ENCODE measurements around the gene PPP4R4. TPM values are rescaled to one million over a fixed set of nuclear protein-coding genes. Genes with fewer than 3 reads are reported as not detected.

PPP4R4 gene
- total RNA-seq, 1 experiment from 2014 or later, result 5.5 TPM

- Histone ChIP-seq H3K9ac (ENCODE audit: low read length) (no peak overlapping the region), H3K4me2 (ENCODE audit: low read length) (no peak overlapping the region), H3K79me2 (ENCODE audit: insufficient read depth, low read length) (no peaks in the 10 kb centered on the region), H3K27me3 (ENCODE audit: insufficient read depth, low read length) (no peaks in the 10 kb centered on the region), H3K4me3 (replicated peaks in 1 of 2; ENCODE audit: low read depth in 1 of 2, low read length in 2 of 2) (no peak overlapping the region), H3K27ac (ENCODE audit: low read depth, low read length) (no peak overlapping the region), H4K20me1 (ENCODE audit: insufficient read depth) (no peaks in the 10 kb centered on the region), H3K36me3 (ENCODE audit: control insufficient read depth in 1 of 2, insufficient read depth in 2 of 2, low read length in 2 of 2) (no peaks in the 10 kb centered on the region), H3K9me2 (ENCODE audit: insufficient read depth) (no peaks in the 10 kb centered on the region), H3K4me1 (ENCODE audit: control insufficient read depth in 1 of 2, insufficient read depth in 2 of 2, low read length in 2 of 2) (peaks cover 3 to 26% of the 10 kb centered on the region in 2 experiments; a peak in 3 of 4 replicates), H2AFZ (ENCODE audit: low read depth, low read length, poor library complexity, severe bottlenecking) (no peak overlapping the region), H3K9me3 (ENCODE audit: control insufficient read depth in 1 of 2, insufficient read depth in 1 of 2, low read depth in 1 of 2, low read length in 2 of 2) (no peaks in the 10 kb centered on the region)
- ChIA-PET POLR2A (no interaction called here), CTCF (no interaction called here), RAD21 (ENCODE audit: low non-redundant PET in 1 of 2, low total read pairs in 2 of 2, uncharacterized antibody in 2 of 2, unreplicated experiment in 2 of 2) (no interaction called here)
- DNase-seq (ENCODE audit: low read depth, low spot score), result no peak
- TF ChIP-seq SIN3A (IDR thresholded peaks at IDR 0.05; ENCODE audit: low read depth) (no peak), POLR2AphosphoS5 (IDR thresholded peaks at IDR 0.05; ENCODE audit: low read depth, low read length) (no peak), EZH2 (IDR thresholded peaks at IDR 0.05) (no peak), FOSL1 (IDR thresholded peaks at IDR 0.05; ENCODE audit: low read depth) (no peak), POLR2A (IDR thresholded peaks at IDR 0.05; ENCODE audit: borderline replicate concordance, extremely low read depth, insufficient read depth, insufficient read length) (no peak), SRF (IDR thresholded peaks at IDR 0.05; ENCODE audit: low read depth) (no peak), REST (IDR thresholded peaks at IDR 0.05; ENCODE audit: low read depth) (no peak), ATF3 (IDR thresholded peaks at IDR 0.05) (no peak), ZFX (IDR thresholded peaks at IDR 0.05) (no peak), ELF1 (IDR thresholded peaks at IDR 0.05; ENCODE audit: borderline replicate concordance, low read depth) (no peak), ZBTB33 (IDR thresholded peaks at IDR 0.05; ENCODE audit: extremely low read depth, insufficient replicate concordance, low read length) (no peak), CBX3 (IDR thresholded peaks at IDR 0.05; ENCODE audit: low read depth) (no peak), YY1 (IDR thresholded peaks at IDR 0.05; ENCODE audit: extremely low read depth, insufficient replicate concordance, low read depth, low read length) (no peak)
- TF ChIP-seq, protein P1, sequence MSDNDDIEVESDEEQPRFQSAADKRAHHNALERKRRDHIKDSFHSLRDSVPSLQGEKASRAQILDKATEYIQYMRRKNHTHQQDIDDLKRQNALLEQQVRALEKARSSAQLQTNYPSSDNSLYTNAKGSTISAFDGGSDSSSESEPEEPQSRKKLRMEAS (IDR thresholded peaks at IDR 0.05), result no peak
- TF ChIP-seq, protein P2, sequence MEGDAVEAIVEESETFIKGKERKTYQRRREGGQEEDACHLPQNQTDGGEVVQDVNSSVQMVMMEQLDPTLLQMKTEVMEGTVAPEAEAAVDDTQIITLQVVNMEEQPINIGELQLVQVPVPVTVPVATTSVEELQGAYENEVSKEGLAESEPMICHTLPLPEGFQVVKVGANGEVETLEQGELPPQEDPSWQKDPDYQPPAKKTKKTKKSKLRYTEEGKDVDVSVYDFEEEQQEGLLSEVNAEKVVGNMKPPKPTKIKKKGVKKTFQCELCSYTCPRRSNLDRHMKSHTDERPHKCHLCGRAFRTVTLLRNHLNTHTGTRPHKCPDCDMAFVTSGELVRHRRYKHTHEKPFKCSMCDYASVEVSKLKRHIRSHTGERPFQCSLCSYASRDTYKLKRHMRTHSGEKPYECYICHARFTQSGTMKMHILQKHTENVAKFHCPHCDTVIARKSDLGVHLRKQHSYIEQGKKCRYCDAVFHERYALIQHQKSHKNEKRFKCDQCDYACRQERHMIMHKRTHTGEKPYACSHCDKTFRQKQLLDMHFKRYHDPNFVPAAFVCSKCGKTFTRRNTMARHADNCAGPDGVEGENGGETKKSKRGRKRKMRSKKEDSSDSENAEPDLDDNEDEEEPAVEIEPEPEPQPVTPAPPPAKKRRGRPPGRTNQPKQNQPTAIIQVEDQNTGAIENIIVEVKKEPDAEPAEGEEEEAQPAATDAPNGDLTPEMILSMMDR (IDR thresholded peaks at IDR 0.05 in 2 of 3, conservative IDR thresholded peaks at IDR 0.05 in 1 of 3; ENCODE audit: borderline replicate concordance in 1 of 3, insufficient read depth in 1 of 3, low read depth in 2 of 3, low read length in 2 of 3), result no peak
- ATAC-seq, result no peak
- intact Hi-C loops (cut with micrococcal nuclease), result no loop called here
- no TSS peak for BruUV-seq (replicated peaks)
Observed at GRCh38 chr14:94177806-94178205, 3.7 kb downstream of the PPP4R4 start.
